D721Med (cell line): Measurements from ENCODE around the gene ASMTL.

Experiments
- DNase-seq: peaks from one replicate; pipeline ENCODE4 v3.0.0; 2011; ENCODE audit warnings: low spot score; ENCODE audit not compliant: insufficient read length
- FAIRE-seq: peaks from 2 replicates; lab custom pipeline; 2011; peaks lifted over from hg19 to GRCh38; lab: Jason Lieb, UNC
- CTCF ChIP-seq: IDR thresholded peaks from 2 replicates; pipeline ENCODE4 v1.5.1; 2012; ENCODE audit warnings: mild to moderate bottlenecking, control low read depth; ENCODE audit not compliant: insufficient read depth; ENCODE audit errors: missing control alignments

ASMTL gene

GRCh38 chrX:1355131-1356046 is 97.3 kb downstream of the ASMTL start:
- TF ChIP-seq CTCF, result no peak
- DNase-seq, result no peak
- FAIRE-seq, result no peak

GRCh38 chrX:1354036-1355019 is 98.4 kb downstream of the ASMTL start:
- TF ChIP-seq CTCF, result no peak
- FAIRE-seq, result no peak

More at GRCh38 chrX:1354036-1355019, 98.4 kb downstream of the ASMTL start:
- DNase-seq, result no peak
